GM12878 (cell line): Measurements from ENCODE around the gene MEG3. TPM values are rescaled to one million over a fixed set of nuclear protein-coding genes. Genes with fewer than 3 reads are reported as not detected.

Experiments used
- ATAC-seq: fragments of 200-7000 bp; cut with Tn5 transposase; 3 replicates; pipeline ENCODE4 v1.9.1; 2020; ENCODE audit warnings: mild to moderate bottlenecking, moderate library complexity
- BruUV-seq: library from RNA; stranded (reverse); fragments of 400-500 nt; replicated peaks from 2 replicates; lab custom pipeline; 2021; lab: Mats Ljungman, UMichigan
- CTCF ChIA-PET: fragments of 300-600 bp; sonication (Branson Sonifier 250); formaldehyde crosslinking; extraction: SDS; loops from one replicate; lab custom pipeline; 2021; ENCODE audit warnings: inconsistent platforms; lab: Yijun Ruan, JAX
- POLR2A ChIA-PET: fragments of 350-600 bp; formaldehyde crosslinking; extraction: SDS; loops from one replicate; lab custom pipeline; 2021; ENCODE audit warnings: inconsistent platforms; lab: Charles Lee
- RAD21 ChIA-PET: fragments of 300-600 bp; sonication (Branson Sonifier 250); formaldehyde crosslinking; loops from one replicate; lab custom pipeline; 2023; ENCODE audit warnings: antibody characterized with exemption; ENCODE audit not compliant: unreplicated experiment; lab: Charles Lee
- SMC1A ChIA-PET: fragments of 300-600 bp; sonication (Branson Sonifier 250); formaldehyde crosslinking; loops from one replicate; lab custom pipeline; 2023; ENCODE audit not compliant: unreplicated experiment, uncharacterized antibody; lab: Charles Lee
- DNase-seq: peaks from one replicate; pipeline ENCODE4 v3.0.0-alpha.2; 2011; ENCODE audit warnings: low read depth, low spot score
- FAIRE-seq: peaks from 3 replicates; lab custom pipeline; 2011; peaks lifted over from hg19 to GRCh38; lab: Jason Lieb, UNC
- H2AFZ ChIP-seq: 2 replicates; pipeline ENCODE4 v1.6.0; 2011; ENCODE audit warnings: low read depth, low read length, control low read depth; ENCODE audit not compliant: control insufficient read depth
- H3K27ac ChIP-seq: 2 replicates; pipeline ENCODE4 v1.5.1; 2011; ENCODE audit warnings: control low read depth; ENCODE audit not compliant: control insufficient read depth, insufficient read depth
- H3K27me3 ChIP-seq, 2 experiments: replicated peaks in 1 of 2; 2 replicates each; pipeline versions ENCODE4 v1.6.0 to v1.6.1; 2011; ENCODE audit warnings: low read length in 1 of 2; ENCODE audit not compliant: control insufficient read depth in 2 of 2, insufficient read depth in 2 of 2
- H3K36me3 ChIP-seq, 2 experiments: 2 replicates each; pipeline ENCODE4 v1.5.1; 2011; ENCODE audit warnings: low read length in 1 of 2; ENCODE audit not compliant: control insufficient read depth in 2 of 2, insufficient read depth in 2 of 2
- H3K4me1 ChIP-seq: 2 replicates; pipeline ENCODE4 v1.6.1; 2011; ENCODE audit warnings: mild to moderate bottlenecking, low read length, moderate library complexity, mixed read lengths; ENCODE audit not compliant: control insufficient read depth, insufficient read depth
- H3K4me2 ChIP-seq: 2 replicates; pipeline ENCODE4 v1.6.0; 2011; ENCODE audit warnings: control low read depth; ENCODE audit not compliant: control insufficient read depth, insufficient read depth
- H3K4me3 ChIP-seq: fragments of 200-600 bp; sonication (generic); 2 replicates; pipeline ENCODE4 v1.5.1; 2016
- H3K79me2 ChIP-seq: 2 replicates; pipeline ENCODE4 v1.6.0; 2011; ENCODE audit warnings: low read length; ENCODE audit not compliant: control insufficient read depth, insufficient read depth
- H3K9ac ChIP-seq: 2 replicates; pipeline ENCODE4 v1.8.0; 2011; ENCODE audit warnings: low read length, control low read depth, mixed read lengths; ENCODE audit not compliant: control insufficient read depth, insufficient read depth
- H3K9me3 ChIP-seq: replicated peaks from 3 replicates; pipeline ENCODE4 v1.5.1; 2011; ENCODE audit warnings: mild to moderate bottlenecking, low read length; ENCODE audit not compliant: control insufficient read depth, insufficient read depth
- H4K20me1 ChIP-seq: 2 replicates; pipeline ENCODE4 v1.6.0; 2011; ENCODE audit not compliant: control insufficient read depth, insufficient read depth
- EGR1 ChIP-seq, 2 experiments: IDR thresholded peaks; 1 replicate in 1 of 2; 2 replicates in 1 of 2; pipeline ENCODE4 v1.6.1; 2011 to 2012; ENCODE audit warnings: low read depth in 2 of 2, low read length in 2 of 2, borderline replicate concordance in 1 of 2, mild to moderate bottlenecking in 1 of 2, moderate library complexity in 1 of 2
- ESRRA ChIP-seq: IDR thresholded peaks from 2 replicates; pipeline ENCODE4 v1.6.1; 2012; ENCODE audit warnings: mild to moderate bottlenecking, low read length, improper control_type of control experiment
- GATAD2B ChIP-seq: fragments of 450-650 bp; conservative IDR thresholded peaks from 2 replicates; pipeline ENCODE4 v1.6.1; 2017; ENCODE audit warnings: low read depth, mild to moderate bottlenecking, moderate library complexity
- HDAC6 ChIP-seq: fragments of 200-600 bp; sonication (generic); IDR thresholded peaks from one replicate; pipeline ENCODE4 v1.8.0; 2017; ENCODE audit warnings: antibody characterized with exemption; ENCODE audit not compliant: unreplicated experiment
- NBN ChIP-seq: fragments of 450-650 bp; IDR thresholded peaks from 2 replicates; pipeline ENCODE4 v1.6.1; 2016
- PAX8 ChIP-seq: fragments of 450-650 bp; IDR thresholded peaks from 2 replicates; pipeline ENCODE4 v1.6.1; 2017; ENCODE audit warnings: mild to moderate bottlenecking, moderate library complexity
- PBX3 ChIP-seq: IDR thresholded peaks from 2 replicates; pipeline ENCODE4 v1.6.1; 2011; ENCODE audit warnings: mild to moderate bottlenecking, low read depth, low read length, moderate library complexity; ENCODE audit not compliant: insufficient replicate concordance
- RUNX3 ChIP-seq: IDR thresholded peaks from 2 replicates; pipeline ENCODE4 v1.6.1; 2012; ENCODE audit warnings: low read length, inconsistent platforms
- USF2 ChIP-seq: IDR thresholded peaks from 2 replicates; pipeline ENCODE4 v1.6.1; 2011; ENCODE audit warnings: low read depth, low read length, improper control_type of control experiment, borderline replicate concordance
- ZNF687 ChIP-seq: fragments of 450-650 bp; IDR thresholded peaks from 2 replicates; pipeline ENCODE4 v1.6.1; 2017; ENCODE audit warnings: mild to moderate bottlenecking, moderate library complexity
- whole genome bisulfite sequencing: methylation state at CpG from one replicate; pipeline ENCODE4 v1.1.6; 2016; ENCODE audit warnings: low lambda C conversion rate; ENCODE audit not compliant: insufficient replicate concordance, insufficient coverage; ENCODE audit errors: missing lambda C conversion rate; 5-methylcytosine and 5-hydroxymethylcytosine counted together
- in situ Hi-C: fragments of 300-500 bp; cut with MboI; formaldehyde crosslinking; loops from 9 replicates; pipeline ENCODE4 v1.14.3; 2018; ENCODE audit warnings: mixed read lengths
- intact Hi-C: fragments of 100-400 bp; cut with micrococcal nuclease; formaldehyde crosslinking; loops from one replicate; pipeline ENCODE4 v1.14.2; 2022; ENCODE audit not compliant: unreplicated experiment
- polyA plus RNA-seq, 11 experiments: library from polyadenylated mRNA; depleted of rRNA in 4 of 11; unstranded in 6 of 11; stranded (reverse) in 5 of 11; fragments of >200 nt; fragmentation: Nextera tagmentation in 4 of 11; fragmentation: Illumina TruSeq in 1 of 11; extraction: Ambion mirVana in 4 of 11; extraction: Trizol in 1 of 11; gene quantifications; 1 replicate in 1 of 11; 2 replicates in 10 of 11; pipeline versions ENCODE4 v1.2.1 to v1.2.3, GENCODE V29; 2011 to 2016; ENCODE audit warnings: inconsistent platforms in 2 of 11, missing spikeins in 2 of 11, low read depth in 1 of 11
- total RNA-seq, 4 experiments: library from RNA; depleted of rRNA in 3 of 4; stranded (reverse); fragments of >200 nt in 3 of 4; fragmentation: Illumina TruSeq in 1 of 4; extraction: Trizol in 1 of 4; gene quantifications; 2 replicates each; pipeline versions ENCODE4 v1.2.1 to v1.2.3, GENCODE V29; 2013 to 2021
- TF ChIP-seq, protein P1 (sequence below): IDR thresholded peaks from 2 replicates; pipeline ENCODE4 v1.6.1; 2012; ENCODE audit warnings: low read depth, low read length, improper control_type of control experiment

MEG3 gene
- total and polyA plus RNA-seq, 10 of the 15 experiments (the other 5 are each of a cell fraction or from before 2014, with no cell fraction given): 0.03 to 2.9 (median 0.95) TPM; not detected in 7

DNA sequence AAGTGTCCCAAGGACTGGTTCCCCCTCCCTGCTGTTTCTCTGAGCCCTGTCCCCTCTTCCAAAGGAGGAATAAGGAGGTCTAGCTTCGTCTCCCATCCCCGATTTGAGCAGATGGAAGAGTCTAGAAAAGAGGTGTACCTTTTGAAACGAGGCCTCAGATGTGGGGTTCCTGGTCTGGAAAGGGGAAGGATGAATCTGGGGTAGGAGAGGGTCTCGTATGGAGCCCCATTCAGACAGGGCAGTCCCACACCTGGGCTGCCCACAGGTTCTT, 13.3 kb downstream of the MEG3 start:
- no peaks in the 10 kb centered on the region for H3K27me3 ChIP-seq
- H3K36me3 ChIP-seq: no peaks in the 10 kb centered on the region
- H3K4me3 ChIP-seq: no peak overlapping the region
- TF ChIP-seq HDAC6: no peak
- TF ChIP-seq, all 136 proteins: peak for 0
- FAIRE-seq (no peak), DNase-seq (no peak), ATAC-seq (no peak)
- Histone ChIP-seq H2AFZ (no peak overlapping the region), H3K27ac (no peak overlapping the region), H4K20me1 (no peaks in the 10 kb centered on the region), H3K9me3 (no peaks in the 10 kb centered on the region), H3K79me2 (no peaks in the 10 kb centered on the region), H3K4me1 (no peaks in the 10 kb centered on the region), H3K9ac (no peak overlapping the region), H3K4me2 (no peak overlapping the region)
- in situ Hi-C loops: no loop called here
- ChIA-PET POLR2A (no interaction called here), CTCF (no interaction called here), SMC1A (no interaction called here), RAD21 (no interaction called here)
- WGBS: 15% methylated on average over 4 of the region's 4 CpGs
- intact Hi-C loops: no loop called here
- no TSS peak for BruUV-seq

GRCh38 chr14:100839681-100840111, 13.8 kb downstream of the MEG3 start:
- no TSS peak for BruUV-seq
- Histone ChIP-seq H3K9me3 (no peaks in the 10 kb centered on the region), H3K36me3 (no peaks in the 10 kb centered on the region), H3K4me2 (no peak overlapping the region), H2AFZ (no peak overlapping the region), H4K20me1 (no peaks in the 10 kb centered on the region), H3K79me2 (no peaks in the 10 kb centered on the region), H3K9ac (no peak overlapping the region), H3K27ac (no peak overlapping the region), H3K4me3 (no peak overlapping the region), H3K27me3 (no peaks in the 10 kb centered on the region), H3K4me1 (no peaks in the 10 kb centered on the region)
- in situ Hi-C loops (no loop called here), intact Hi-C loops (no loop called here)
- ChIA-PET SMC1A (no interaction called here), RAD21 (no interaction called here), POLR2A (no interaction called here), CTCF (no interaction called here)
- FAIRE-seq: no peak
- 45% methylated on average over 14 of the region's 14 CpGs for WGBS
- DNase-seq: no peak
- ATAC-seq: no peak
- TF ChIP-seq RUNX3 (no peak), ZNF687 (no peak), NBN (no peak), PBX3 (no peak), GATAD2B (no peak), ESRRA (no peak), PAX8 (no peak), EGR1 (IDR thresholded peaks at IDR 0.05; ENCODE audit: borderline replicate concordance in 1 of 2, low read depth in 2 of 2, low read length in 2 of 2) (no peak), USF2 (no peak)
- TF ChIP-seq, protein P1, sequence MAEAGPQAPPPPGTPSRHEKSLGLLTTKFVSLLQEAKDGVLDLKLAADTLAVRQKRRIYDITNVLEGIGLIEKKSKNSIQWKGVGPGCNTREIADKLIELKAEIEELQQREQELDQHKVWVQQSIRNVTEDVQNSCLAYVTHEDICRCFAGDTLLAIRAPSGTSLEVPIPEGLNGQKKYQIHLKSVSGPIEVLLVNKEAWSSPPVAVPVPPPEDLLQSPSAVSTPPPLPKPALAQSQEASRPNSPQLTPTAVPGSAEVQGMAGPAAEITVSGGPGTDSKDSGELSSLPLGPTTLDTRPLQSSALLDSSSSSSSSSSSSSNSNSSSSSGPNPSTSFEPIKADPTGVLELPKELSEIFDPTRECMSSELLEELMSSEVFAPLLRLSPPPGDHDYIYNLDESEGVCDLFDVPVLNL: no peak
